GM21526 (cell line): ENCODE results near the gene CUEDC1.

ENCODE experiments used
- ATAC-seq: cut with Tn5 transposase; IDR thresholded peaks from one replicate; pipeline ENCODE4 v1.9.1; 2021; ENCODE audit warnings: moderate library complexity; ENCODE audit not compliant: unreplicated experiment, low FRiP score

Gene CUEDC1

GRCh38 chr17:57955183-57955931, at the start of gene CUEDC1:
CUEDC1 (minus strand) TSS chr17:57955412; CDS start chr17:57885564, 69,848 bp downstream.
- peak; percentile 41 for ATAC-seq

- no peak for ATAC-seq
Observed at GRCh38 chr17:58004060-58004459, 48.8 kb upstream of the CUEDC1 start.

- ATAC-seq: no peak
Observed at GRCh38 chr17:58002973-58003372, 47.8 kb upstream of the CUEDC1 start.

GRCh38 chr17:58002154-58002948, 47.1 kb upstream of the CUEDC1 start:
- no peak for ATAC-seq

GRCh38 chr17:58001461-58002124, 46.4 kb upstream of the CUEDC1 start:
- ATAC-seq: no peak

GRCh38 chr17:57999496-58000017, 44.3 kb upstream of the CUEDC1 start:
- ATAC-seq: no peak

- ATAC-seq: no peak
Observed at GRCh38 chr17:57999010-57999495, 43.8 kb upstream of the CUEDC1 start.

- no peak for ATAC-seq
Observed at GRCh38 chr17:57997085-57997809, 42.0 kb upstream of the CUEDC1 start.

GRCh38 chr17:57995076-57995956, 40.1 kb upstream of the CUEDC1 start:
- ATAC-seq: no peak

GRCh38 chr17:57994436-57994835, 39.2 kb upstream of the CUEDC1 start:
- ATAC-seq: no peak

- no peak for ATAC-seq
Observed at GRCh38 chr17:57993471-57994365, 38.5 kb upstream of the CUEDC1 start.

GRCh38 chr17:57991537-57991936, 36.3 kb upstream of the CUEDC1 start:
- no peak for ATAC-seq

GRCh38 chr17:57990037-57990436, 34.8 kb upstream of the CUEDC1 start:
- no peak for ATAC-seq

- ATAC-seq: peak; percentile 56
Observed at GRCh38 chr17:57988301-57989250, 33.4 kb upstream of the CUEDC1 start.

GRCh38 chr17:57987581-57988300, 32.5 kb upstream of the CUEDC1 start, which contains the start of gene VEZF1:
VEZF1 (minus strand) TSS chr17:57988254; CDS start chr17:57988111, 143 bp downstream.
- ATAC-seq: peak; percentile 36

- no peak for ATAC-seq
Observed at GRCh38 chr17:57986841-57987580, 31.8 kb upstream of the CUEDC1 start.
